GM19023 (cell line): ENCODE measurements around the gene GSTCD.
"Not testable (repeated sequence)": the region's sequence is repeated elsewhere in the genome, so short reads cannot be mapped to it uniquely, and the experiment has no call there.

Source experiments
- ATAC-seq: cut with Tn5 transposase; IDR thresholded peaks from one replicate; pipeline ENCODE4 v1.9.1; 2021; ENCODE audit warnings: mild to moderate bottlenecking, moderate library complexity; ENCODE audit not compliant: unreplicated experiment

Gene GSTCD

DNA sequence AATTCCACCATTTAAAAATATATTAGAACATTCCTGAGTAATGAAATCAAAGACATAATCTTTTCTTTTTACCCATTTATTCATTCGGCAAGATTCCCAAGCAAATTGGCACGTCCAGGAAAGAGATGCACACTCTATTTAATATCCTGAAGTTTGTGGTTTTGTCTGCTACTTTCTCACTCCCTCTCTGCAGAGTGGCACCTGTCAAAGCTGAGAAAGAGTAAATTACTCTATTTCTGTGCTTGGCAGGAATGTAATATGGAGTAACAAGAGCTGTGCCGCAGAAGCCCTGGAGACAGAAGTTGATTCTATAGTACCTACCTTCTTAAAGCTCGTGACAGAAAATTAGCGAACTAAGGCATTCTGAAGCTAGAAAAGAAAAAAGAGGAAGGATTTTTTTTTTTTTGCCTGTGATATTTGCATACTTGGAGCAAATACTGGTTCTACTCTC lies 5.5 kb downstream of the GSTCD start:
- ATAC-seq: peak; percentile 66

DNA sequence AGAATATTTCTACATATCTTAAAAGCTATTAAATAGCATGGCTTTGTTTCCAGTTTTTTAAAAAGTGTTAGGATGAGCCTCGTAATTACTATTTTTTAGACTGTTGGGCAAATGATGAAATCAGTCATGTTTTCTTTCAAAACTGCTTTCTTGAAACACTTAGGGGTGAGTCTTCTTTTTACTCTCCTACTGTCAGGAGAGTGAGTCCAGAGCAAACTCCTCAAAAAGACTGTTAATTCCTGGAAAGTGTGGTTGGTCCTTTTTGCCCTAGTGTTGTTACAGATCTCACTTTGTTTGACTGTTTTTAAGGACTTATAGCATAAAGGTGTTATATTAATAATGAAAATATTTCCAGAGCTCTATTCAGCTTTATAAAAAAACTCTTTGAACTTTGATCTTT lies 6.3 kb downstream of the GSTCD start:
- ATAC-seq: no peak

DNA sequence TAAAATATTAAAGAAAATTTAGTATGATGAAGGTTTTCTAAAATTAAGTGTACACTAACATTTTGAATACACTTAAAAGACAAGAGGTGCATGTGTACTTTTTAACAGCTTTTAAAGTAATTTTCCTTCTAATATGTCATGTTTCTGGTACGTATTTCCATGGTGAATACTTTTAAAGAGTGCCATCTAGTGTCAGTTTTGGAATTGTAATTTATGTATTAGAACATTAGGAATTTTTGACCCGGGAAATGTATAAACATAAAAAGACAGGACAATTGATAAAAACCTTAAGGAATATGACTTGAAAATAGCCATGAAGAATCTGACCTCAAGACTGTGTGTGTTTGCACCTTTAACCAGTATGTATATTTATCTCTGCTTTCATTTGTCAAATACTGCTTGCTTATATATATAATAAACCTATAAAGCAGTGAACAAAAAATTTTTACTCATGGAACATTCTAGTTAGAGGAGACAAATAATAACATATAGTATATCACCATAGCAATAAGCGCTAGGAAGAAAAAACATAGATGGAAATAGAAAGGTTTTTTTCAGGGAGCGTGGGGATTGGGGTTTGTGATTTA lies 7.2 kb downstream of the GSTCD start:
- no peak for ATAC-seq

DNA sequence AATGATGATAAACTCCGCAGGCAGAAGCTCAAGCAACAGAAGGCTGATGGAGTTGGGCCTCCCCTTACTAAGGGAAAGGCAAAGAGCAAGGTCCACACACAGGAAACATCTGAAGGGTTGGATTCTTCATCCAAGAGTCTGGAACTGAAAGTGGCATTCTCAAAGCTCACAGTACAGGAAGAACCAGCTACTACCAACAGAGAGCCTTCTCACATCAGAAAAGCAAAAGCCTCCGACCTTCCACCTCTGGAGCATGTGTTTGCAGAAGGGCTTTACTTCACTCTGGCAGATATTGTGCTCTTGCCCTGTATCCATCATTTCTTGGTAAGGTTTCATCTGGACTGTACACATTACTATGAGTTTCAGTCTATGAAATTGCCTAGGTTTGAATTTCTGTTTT lies 10.6 kb downstream of the GSTCD start:
- ATAC-seq: no peak

DNA sequence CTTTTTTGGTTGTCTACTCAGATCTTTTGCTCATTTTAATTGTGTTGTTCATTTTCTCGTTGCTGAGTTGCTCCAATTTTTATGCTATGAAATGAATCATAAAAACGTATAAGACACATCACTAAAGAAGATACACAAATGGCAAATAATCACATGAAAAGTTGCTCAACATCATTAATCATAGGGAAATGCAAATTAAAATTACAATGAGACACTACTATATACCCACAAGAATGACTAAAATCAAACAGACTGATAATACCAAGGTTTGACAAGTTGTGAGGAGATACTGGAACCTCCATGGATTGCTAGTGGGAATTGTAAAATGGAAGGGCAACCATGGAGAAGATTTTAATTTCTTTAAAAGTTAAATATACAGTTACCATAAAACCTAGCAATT lies 17.0 kb downstream of the GSTCD start:
- no peak for ATAC-seq

DNA sequence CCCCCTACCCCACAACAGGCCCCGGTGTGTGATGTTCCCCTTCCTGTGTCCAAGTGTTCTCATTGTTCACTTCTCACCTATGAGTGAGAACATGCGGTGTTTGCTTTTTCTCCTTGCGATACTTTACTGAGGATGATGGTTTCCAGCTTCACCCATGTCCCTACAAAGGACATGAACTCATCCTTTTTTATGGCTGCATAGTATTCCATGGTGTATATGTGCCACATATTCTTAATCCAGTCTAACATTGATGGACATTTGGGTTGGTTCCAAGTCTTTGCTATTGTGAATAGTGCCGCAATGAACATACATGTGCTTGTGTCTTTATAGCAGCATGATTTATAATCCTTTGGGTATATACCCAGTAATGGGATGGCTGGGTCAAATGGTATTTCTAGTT lies 21.3 kb downstream of the GSTCD start:
- ATAC-seq: not testable (repeated sequence)

DNA sequence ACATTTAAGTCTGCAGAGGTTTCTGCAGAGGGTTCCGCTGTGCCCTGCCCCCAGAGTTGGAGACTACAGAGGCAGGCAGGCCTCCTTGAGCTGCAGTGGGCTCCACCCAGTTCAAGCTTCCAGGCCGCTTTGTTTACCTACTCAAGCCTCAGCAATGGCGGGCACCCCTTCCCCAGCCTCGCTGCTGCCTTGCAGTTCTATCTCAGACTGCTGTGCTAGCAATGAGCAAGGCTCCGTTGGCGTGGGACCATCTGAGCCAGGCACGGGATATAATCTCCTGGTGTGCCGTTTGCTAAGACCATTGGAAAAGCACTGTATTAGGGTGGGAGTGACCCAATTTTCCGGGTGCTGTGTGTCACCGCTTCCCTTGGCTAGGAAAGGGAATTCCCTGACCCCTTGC lies 26.6 kb downstream of the GSTCD start:
- not testable (repeated sequence) for ATAC-seq

DNA sequence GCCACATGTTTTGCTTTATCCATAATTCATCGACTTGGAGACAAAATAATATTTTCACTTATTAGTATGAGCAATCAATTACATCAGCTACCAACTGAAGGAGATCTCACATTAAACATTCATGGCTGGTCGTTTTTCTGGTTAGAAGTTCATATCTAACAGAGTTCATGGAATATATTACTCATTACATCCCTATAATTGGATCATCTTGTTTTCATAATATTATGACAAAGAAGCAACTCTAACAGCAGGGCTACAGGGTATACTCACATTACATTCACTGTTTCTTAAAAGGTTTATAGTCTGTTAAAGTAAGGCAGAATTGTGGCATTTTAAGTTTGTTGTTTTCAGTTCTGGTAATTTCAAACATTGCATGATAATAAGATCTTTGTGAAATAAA lies 33.0 kb downstream of the GSTCD start:
- ATAC-seq: no peak

DNA sequence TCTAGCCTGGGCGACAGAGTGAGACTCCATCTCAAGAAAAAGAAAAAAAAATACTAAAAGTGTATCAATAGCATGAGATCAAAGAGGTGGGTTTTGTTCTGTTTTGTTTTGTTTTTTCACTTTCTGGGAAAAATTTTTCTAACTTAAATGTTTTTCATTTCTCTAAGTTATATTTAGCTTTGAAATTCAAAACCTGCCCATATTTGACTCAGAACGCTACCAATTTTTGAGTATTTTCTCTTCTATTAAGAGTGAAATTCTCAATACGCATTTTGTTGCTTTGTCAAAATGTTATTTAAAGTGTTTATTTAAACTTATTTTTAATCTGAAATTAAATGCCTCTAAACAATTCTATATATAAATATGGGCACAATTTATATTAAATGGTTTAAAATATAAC lies 39.6 kb downstream of the GSTCD start:
- no peak for ATAC-seq

DNA sequence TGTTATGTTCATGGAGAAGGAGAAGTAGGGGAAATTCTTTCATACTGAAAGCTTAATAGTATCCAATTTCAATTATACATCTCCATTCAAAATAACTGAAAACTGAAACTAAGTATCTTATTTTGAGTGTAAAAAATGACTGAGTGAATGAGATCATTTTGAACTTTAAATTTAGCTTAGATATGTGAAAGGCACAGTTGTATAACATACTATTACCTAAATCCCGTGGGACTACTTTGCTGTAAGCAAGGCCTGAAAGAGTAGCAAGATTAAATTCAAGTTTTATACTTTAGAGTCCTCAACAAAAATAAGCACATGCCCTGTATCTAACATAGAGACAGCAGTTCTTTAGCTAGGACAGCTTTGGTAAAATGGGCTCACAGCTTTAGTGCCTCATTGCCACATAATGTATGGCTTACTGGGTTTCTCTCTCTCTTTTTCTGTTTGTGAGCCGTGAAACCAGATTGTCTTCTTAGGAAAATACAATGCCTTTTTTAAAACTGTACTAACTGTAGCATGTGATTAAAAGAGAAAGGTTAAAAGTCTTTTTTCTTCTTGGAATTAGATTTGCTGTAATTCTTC lies 43.2 kb downstream of the GSTCD start:
- ATAC-seq: no peak

DNA sequence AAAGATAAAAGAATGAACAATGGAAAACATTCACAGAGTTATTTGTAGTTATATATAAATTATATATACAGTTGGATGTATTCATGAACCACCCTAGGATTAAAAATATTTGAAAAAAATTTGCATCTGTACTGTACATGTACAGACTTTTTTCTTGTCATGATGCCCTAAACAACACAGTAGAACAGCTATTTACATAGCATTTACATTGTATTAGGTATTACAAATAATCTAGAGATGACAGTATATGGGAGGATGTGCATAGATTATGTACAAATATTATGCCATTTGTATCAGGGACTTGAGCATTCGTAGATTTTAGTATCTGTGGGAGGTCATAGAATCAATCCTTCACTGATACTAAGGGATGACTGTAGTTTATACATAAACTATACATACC lies 44.8 kb downstream of the GSTCD start:
- no peak for ATAC-seq

DNA sequence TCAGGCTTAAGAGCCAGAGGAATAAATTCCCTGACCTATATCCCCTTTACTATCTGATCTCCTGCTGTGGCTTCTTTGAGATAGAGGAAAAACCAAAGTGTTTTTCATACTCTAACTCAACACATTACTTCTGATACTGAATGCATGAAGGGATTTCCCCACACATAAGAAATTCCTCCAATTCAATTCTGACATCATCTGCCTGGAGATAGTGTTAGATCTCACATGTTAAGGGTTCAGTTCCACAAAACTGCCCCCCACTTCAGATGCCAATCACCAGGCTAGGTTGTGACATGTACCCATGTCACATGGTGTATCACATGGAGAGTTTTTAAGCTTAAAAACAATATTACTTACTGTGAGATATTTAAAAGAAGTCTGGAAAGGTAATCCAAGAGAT lies 46.8 kb downstream of the GSTCD start:
- no peak for ATAC-seq

DNA sequence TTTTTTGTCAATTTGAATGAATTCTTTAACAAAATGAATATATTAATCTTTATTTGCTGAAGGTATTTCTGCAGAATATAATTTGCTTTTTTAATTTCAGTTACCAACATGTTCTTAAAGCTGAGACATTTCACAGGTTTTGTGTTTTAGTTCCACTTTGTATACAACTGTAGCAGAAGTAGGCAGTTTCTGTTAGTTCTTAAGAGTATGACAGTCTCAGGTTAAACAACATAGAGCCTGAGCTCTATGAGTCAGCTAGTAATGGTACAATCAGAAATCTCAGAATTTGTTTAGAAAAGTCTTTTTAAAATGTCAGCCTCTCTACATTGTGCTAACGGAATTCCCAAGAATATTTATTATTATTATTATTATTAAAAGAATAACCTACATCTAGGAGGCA lies 50.4 kb downstream of the GSTCD start:
- ATAC-seq: no peak

DNA sequence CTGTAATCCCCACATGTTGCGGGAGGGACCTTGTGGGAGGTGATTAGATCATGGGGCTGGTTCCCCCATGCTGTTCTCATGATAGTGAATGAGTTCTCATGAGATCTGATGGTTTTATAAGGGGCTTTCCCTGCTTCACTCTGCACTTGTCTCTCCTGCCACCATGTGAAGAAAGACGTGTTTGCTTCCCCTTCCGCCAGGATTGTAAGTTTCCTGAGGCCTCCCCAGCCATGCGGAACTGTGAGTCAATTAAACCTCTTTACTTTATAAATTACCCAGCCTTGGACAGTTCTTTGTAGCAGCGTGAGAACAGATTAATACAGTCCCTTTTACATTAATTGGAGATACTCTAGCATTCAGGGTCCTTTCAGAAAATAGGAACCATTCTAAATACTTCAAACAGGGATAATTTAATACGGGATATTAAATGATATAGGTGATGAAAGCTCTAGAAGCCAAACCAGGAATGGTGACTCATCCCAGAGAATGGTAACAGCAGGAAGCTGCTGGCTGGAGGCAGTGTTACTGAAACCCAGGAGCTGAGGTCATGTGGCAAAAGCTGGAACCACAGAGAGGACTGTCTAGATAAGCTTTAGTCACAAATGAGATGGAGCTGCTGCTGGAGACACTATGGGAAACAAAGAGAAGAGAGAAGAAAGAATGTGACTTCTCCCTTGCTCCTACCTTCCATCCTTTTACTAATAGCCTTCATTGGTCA lies 57.3 kb downstream of the GSTCD start:
- ATAC-seq: no peak

DNA sequence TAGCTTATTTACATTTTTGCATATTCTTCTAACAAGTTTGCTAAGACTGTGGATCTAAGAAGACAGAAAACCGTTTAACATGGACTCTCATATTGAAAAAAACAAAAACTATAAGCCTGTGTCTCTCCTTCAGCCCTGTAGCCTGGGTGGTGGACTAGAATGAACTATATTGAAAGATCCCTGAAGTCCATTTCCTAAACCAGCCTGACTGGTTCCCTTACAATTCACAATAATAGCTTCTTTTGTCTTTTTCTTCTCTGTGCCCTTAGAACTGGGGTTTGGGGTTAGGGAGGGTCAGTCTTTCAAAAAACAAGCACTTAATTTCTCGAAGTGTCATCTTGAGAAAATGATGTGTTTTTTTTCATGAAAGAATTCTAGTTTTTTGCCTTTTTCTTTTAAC lies 59.0 kb downstream of the GSTCD start:
- ATAC-seq: no peak

DNA sequence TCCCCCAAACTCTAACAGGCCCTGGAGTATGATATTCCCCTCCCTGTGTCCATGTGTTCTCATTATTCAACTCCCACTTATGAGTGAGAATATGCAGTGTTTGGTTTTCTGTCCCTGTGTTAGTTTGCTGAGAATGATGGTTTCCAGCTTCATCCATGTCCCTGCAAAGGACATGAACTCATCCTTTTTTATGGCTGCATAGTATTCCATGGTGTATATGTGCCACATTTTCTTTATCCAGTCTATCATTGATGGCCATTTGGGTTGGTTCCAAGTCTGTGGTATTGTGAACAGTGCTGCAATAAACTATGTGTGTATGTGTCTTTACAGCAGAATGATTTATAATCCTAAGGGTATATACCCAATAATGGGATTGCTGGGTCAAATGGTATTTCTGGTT lies 61.9 kb downstream of the GSTCD start:
- not testable (repeated sequence) for ATAC-seq

DNA sequence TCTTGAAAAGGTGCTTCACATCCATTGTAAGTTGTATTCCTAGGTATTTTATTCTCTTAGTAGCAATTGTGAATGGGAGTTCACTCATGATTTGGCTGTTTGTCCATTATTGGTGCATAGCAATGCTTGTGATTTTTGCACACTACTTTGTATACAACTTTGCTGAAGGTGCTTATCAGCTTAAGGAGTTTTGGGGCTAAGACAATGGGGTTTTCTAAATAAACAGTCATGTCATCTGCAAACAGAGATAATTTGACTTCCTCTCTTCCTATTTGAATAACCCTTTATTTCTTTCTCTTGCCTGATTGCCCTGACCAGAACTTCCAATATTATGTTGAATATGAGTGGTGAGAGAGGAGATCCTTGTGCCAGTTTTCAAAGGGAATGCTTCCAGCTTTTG lies 63.5 kb downstream of the GSTCD start:
- ATAC-seq: not testable (repeated sequence)

DNA sequence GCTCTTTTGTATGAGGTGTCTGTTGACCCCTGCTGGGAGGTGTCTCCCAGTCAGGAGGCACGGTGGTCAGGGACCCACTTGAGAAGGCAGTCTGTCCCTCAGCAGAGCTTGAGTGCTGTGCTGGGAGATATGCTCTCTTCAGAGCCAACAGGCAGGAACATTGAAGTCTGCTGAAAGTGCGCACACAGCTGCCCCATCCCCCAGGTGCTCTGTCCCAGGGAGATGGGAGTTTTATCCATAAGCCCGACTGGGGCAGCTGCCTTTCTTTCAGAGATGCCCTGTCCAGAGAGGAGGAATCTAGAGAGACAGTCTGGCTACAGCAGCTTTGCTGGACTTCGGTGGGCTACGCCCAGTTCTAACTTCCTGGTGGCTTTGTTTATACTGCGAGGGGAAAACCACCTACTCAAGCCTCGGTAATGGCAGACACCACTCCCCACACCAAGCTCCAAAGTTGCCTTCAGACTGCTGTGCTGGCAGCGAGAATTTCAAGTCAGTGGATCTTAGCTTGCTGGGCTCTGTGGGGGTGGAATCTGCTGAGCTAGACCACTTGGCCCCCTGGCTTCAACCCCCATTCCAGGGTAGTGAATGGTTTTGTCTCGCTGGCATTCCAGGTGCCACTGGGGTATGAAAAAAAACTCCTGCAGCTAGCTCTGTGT lies 67.3 kb downstream of the GSTCD start:
- not testable (repeated sequence) for ATAC-seq

DNA sequence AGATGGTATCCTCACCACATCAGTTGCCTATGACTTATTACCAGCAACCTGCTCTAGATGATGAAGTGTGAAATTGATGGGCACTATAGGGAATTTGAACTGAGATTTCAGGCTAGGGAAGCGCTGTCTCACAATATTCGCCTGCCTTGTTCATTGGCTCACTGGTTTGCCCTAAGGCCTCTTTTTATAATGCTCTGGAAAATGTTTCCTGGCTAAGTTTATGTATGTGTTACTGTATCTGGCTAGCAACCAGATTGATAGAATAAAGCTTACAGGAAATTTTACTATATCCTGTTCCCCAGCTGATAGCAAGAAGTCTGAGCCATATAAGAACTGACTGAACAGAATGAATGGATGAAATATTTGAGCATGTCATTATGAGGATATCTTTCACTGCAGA lies 71.6 kb downstream of the GSTCD start:
- no peak for ATAC-seq

DNA sequence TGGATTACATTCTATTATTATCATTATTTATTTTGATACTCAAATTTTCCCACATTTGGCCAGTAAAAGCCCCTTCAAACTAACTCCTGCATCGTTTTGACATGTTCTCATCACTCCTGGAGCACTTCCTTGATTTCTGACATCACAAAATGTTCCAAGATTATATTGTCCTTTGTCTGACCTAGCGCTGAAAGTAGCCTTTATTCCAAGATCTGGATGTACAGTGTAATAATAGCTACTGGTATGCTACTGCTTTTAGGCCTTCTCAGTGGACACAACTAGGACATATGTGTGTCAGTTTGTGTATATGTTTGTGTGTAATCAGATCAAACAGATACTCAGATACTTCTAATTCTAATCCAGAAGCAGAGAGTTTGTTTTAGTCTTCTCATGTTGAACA lies 76.2 kb downstream of the GSTCD start:
- no peak for ATAC-seq

DNA sequence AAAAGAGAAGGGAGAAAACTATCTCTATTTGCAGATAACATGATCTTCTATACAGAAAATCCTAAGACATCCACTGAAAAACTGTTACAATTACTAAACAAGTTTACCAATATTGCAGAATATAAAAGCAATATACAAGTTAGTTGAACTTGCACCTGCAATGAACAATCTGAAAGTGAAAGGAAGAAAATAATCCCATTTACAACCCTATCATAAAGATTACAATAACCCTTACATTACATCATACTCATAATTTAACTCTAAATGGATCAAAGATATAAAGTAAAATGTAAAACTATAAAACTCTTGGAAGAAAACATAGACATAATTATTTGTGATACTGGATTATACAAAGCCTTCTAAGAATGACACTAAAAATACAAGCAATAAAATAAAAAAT lies 77.2 kb downstream of the GSTCD start:
- ATAC-seq: no peak

DNA sequence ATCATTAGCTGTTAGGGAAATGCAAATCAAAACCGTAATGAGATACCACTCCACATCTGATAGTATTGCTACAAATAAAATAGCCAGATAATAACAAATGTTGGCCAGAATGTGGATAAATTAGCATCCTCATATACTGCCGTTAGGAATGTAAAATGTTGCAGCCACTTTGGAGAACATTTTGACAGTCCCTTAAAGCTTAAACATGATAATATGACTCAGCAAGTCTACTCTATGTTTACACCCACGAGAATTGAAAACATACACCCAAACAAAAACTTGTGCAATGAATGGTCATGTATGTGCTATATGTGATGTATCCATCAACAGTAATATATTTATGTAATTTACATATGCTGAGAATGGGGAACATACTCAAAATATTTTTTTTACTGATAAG lies 78.2 kb downstream of the GSTCD start:
- ATAC-seq: no peak
